Astrocyte (in vitro differentiated cells and primary cell): ENCODE measurements around the gene SEMA3F.

ENCODE experiments used
- EZH2 ChIP-seq: IDR thresholded peaks from 2 replicates; pipeline ENCODE4 v1.6.1; 2012; ENCODE audit warnings: mild to moderate bottlenecking, low read length, inconsistent platforms; ENCODE audit not compliant: insufficient read depth
- TF ChIP-seq, protein P1 (sequence below): IDR thresholded peaks from 2 replicates; pipeline ENCODE4 v1.5.1; 2011; ENCODE audit warnings: low read depth, mild to moderate bottlenecking, inconsistent platforms, low read length, moderate library complexity; ENCODE audit not compliant: insufficient read depth

GRCh38 chr3:50187750-50188149 is 32.6 kb downstream of the SEMA3F start:
- TF ChIP-seq, protein P1, sequence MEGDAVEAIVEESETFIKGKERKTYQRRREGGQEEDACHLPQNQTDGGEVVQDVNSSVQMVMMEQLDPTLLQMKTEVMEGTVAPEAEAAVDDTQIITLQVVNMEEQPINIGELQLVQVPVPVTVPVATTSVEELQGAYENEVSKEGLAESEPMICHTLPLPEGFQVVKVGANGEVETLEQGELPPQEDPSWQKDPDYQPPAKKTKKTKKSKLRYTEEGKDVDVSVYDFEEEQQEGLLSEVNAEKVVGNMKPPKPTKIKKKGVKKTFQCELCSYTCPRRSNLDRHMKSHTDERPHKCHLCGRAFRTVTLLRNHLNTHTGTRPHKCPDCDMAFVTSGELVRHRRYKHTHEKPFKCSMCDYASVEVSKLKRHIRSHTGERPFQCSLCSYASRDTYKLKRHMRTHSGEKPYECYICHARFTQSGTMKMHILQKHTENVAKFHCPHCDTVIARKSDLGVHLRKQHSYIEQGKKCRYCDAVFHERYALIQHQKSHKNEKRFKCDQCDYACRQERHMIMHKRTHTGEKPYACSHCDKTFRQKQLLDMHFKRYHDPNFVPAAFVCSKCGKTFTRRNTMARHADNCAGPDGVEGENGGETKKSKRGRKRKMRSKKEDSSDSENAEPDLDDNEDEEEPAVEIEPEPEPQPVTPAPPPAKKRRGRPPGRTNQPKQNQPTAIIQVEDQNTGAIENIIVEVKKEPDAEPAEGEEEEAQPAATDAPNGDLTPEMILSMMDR: no peak
- no peak for TF ChIP-seq EZH2
